Endothelial cell of umbilical vein (primary cell): Measurements from ENCODE around the gene PUS10. TPM values are rescaled to one million over a fixed set of nuclear protein-coding genes. Genes with fewer than 3 reads are reported as not detected.

ENCODE experiments used
- BruUV-seq: library from RNA; stranded (reverse); fragments of 400-500 nt; replicated peaks from 2 replicates; lab custom pipeline; 2021; lab: Mats Ljungman, UMichigan
- CTCF ChIA-PET: fragments of 300-600, 350-600 bp; sonication (Branson Sonifier 250); formaldehyde crosslinking; loops from one replicate; lab custom pipeline; 2021; ENCODE audit warnings: antibody characterized with exemption, inconsistent platforms; lab: Charles Lee
- POLR2A ChIA-PET: fragments of 300-600, 350-600 bp; sonication (Branson Sonifier 250); formaldehyde crosslinking; loops from one replicate; lab custom pipeline; 2021; ENCODE audit warnings: antibody characterized with exemption, inconsistent platforms; lab: Charles Lee
- DNase-seq: peaks from one replicate; pipeline ENCODE4 v3.0.0-alpha.2; 2011; ENCODE audit warnings: low read depth, low spot score
- FAIRE-seq: peaks from 2 replicates; lab custom pipeline; 2011; peaks lifted over from hg19 to GRCh38; lab: Jason Lieb, UNC
- H2AFZ ChIP-seq: 2 replicates; pipeline ENCODE4 v1.6.0; 2012; ENCODE audit warnings: low read depth, low read length, control low read depth, inconsistent platforms
- H3K27ac ChIP-seq: 2 replicates; pipeline ENCODE4 v1.5.1; 2011; ENCODE audit warnings: low read depth, mild to moderate bottlenecking, control low read depth, low read length, moderate library complexity; ENCODE audit not compliant: insufficient read depth
- H3K27me3 ChIP-seq, 2 experiments: 2 replicates each; pipeline versions ENCODE4 v1.6.0 to v1.6.1; 2011; ENCODE audit warnings: low read length in 2 of 2, mixed read lengths in 1 of 2; ENCODE audit not compliant: control insufficient read depth in 2 of 2, insufficient read depth in 2 of 2
- H3K36me3 ChIP-seq, 2 experiments: 2 replicates in 1 of 2; 3 replicates in 1 of 2; pipeline ENCODE4 v1.5.1; 2011; ENCODE audit warnings: low read length in 2 of 2, mild to moderate bottlenecking in 1 of 2, moderate library complexity in 1 of 2; ENCODE audit not compliant: control insufficient read depth in 2 of 2, insufficient read depth in 2 of 2; ENCODE audit errors: extremely low read depth in 1 of 2
- H3K4me1 ChIP-seq: 3 replicates; pipeline ENCODE4 v1.5.1; 2011; ENCODE audit warnings: mild to moderate bottlenecking, low read length; ENCODE audit not compliant: control insufficient read depth, insufficient read depth; ENCODE audit errors: extremely low read depth
- H3K4me2 ChIP-seq: 2 replicates; pipeline ENCODE4 v1.6.1; 2011; ENCODE audit warnings: low read length, control low read depth, mixed read lengths; ENCODE audit not compliant: insufficient read depth
- H3K4me3 ChIP-seq, 3 experiments: fragments of 200-600 bp in 1 of 3; sonication (generic), shearing (Covaris generic) in 1 of 3; replicated peaks in 1 of 3; 2 replicates each; pipeline ENCODE4 v1.5.1; 2011 to 2016; ENCODE audit warnings: control low read depth in 3 of 3, low read length in 3 of 3, mild to moderate bottlenecking in 2 of 3, inconsistent platforms in 1 of 3, low read depth in 1 of 3, moderate library complexity in 1 of 3; ENCODE audit not compliant: insufficient read depth in 1 of 3
- H3K79me2 ChIP-seq: 2 replicates; pipeline ENCODE4 v1.6.0; 2012; ENCODE audit warnings: low read length, inconsistent platforms; ENCODE audit not compliant: control insufficient read depth, insufficient read depth
- H3K9ac ChIP-seq: replicated peaks from 2 replicates; pipeline ENCODE3; 2011; ENCODE audit warnings: low read length, control low read depth; ENCODE audit not compliant: insufficient read depth; ENCODE audit errors: extremely low read depth
- H3K9me1 ChIP-seq: replicated peaks from 3 replicates; pipeline ENCODE4 v1.6.0; 2011; ENCODE audit warnings: mild to moderate bottlenecking, low read length; ENCODE audit not compliant: control insufficient read depth, insufficient read depth; ENCODE audit errors: extremely low read depth
- H3K9me3 ChIP-seq: replicated peaks from 2 replicates; pipeline ENCODE4 v1.5.1; 2012; ENCODE audit warnings: low read length, inconsistent platforms; ENCODE audit not compliant: control insufficient read depth, insufficient read depth
- H4K20me1 ChIP-seq: replicated peaks from 2 replicates; pipeline ENCODE3; 2011; ENCODE audit warnings: mild to moderate bottlenecking, low read length; ENCODE audit not compliant: control insufficient read depth, insufficient read depth; ENCODE audit errors: extremely low read depth
- EZH2 ChIP-seq: IDR thresholded peaks from 2 replicates; pipeline ENCODE4 v1.6.1; 2012; ENCODE audit warnings: borderline replicate concordance, low read depth, mild to moderate bottlenecking, moderate library complexity, low read length, inconsistent platforms; ENCODE audit not compliant: severe bottlenecking
- FOS ChIP-seq: IDR thresholded peaks from 2 replicates; pipeline ENCODE4 v1.6.1; 2011; ENCODE audit warnings: mild to moderate bottlenecking, low read length, moderate library complexity, borderline replicate concordance; ENCODE audit not compliant: insufficient read depth
- GATA2 ChIP-seq: IDR thresholded peaks from 2 replicates; pipeline ENCODE4 v1.7.0; 2011; ENCODE audit warnings: low read depth, mild to moderate bottlenecking, moderate library complexity, mixed read lengths, low read length; ENCODE audit not compliant: insufficient read length, insufficient read depth
- JUN ChIP-seq: IDR thresholded peaks from 2 replicates; pipeline ENCODE4 v1.6.1; 2011; ENCODE audit warnings: borderline replicate concordance, low read depth; ENCODE audit not compliant: insufficient read length, insufficient read depth
- MYC ChIP-seq: IDR thresholded peaks from one replicate; pipeline ENCODE4 v1.6.1; 2011; ENCODE audit warnings: mild to moderate bottlenecking, low read depth, low read length
- POLR2A ChIP-seq: IDR thresholded peaks from 2 replicates; pipeline ENCODE4 v1.6.1; 2012; ENCODE audit warnings: low read depth, mild to moderate bottlenecking, control low read depth, low read length
- POLR2AphosphoS5 ChIP-seq: IDR thresholded peaks from 2 replicates; pipeline ENCODE4 v1.6.1; 2012; ENCODE audit warnings: low read depth, mild to moderate bottlenecking, control low read depth, low read length, moderate library complexity; ENCODE audit not compliant: insufficient read depth
- dilution Hi-C: fragments of 300-500 bp; cut with MboI; formaldehyde crosslinking; loops from one replicate; pipeline ENCODE4 v1.15.0; 2019; ENCODE audit warnings: low sequenced_read_pairs; ENCODE audit not compliant: extremely low pct_ligation_motif_present
- intact Hi-C: fragments of 100-400 bp; cut with micrococcal nuclease; formaldehyde crosslinking; loops from one replicate; pipeline ENCODE4 v1.10.0; 2022
- polyA plus RNA-seq, 4 experiments: library from polyadenylated mRNA; depleted of rRNA in 3 of 4; stranded (reverse) in 3 of 4; unstranded in 1 of 4; fragments of >200 nt; gene quantifications; 2 replicates each; pipeline versions ENCODE4 v1.2.1 to v1.2.3, GENCODE V29; 2011 to 2012; ENCODE audit warnings: missing spikeins in 1 of 4
- total RNA-seq: library from RNA; stranded (reverse); gene quantifications from 2 replicates; pipeline ENCODE4 v1.2.3, GENCODE V29; 2021
- TF ChIP-seq, protein P1 (sequence below), 2 donors: IDR thresholded peaks; 1 replicate in 1 of 2; 2 replicates in 1 of 2; pipeline ENCODE4 v1.5.1; 2011; ENCODE audit warnings: low read length in 2 of 2, mild to moderate bottlenecking in 2 of 2, moderate library complexity in 2 of 2, control low read depth in 1 of 2, inconsistent platforms in 1 of 2, low read depth in 1 of 2; ENCODE audit not compliant: insufficient read depth in 1 of 2; ENCODE audit errors: extremely low read depth in 1 of 2
- TF ChIP-seq, protein P2 (sequence below): IDR thresholded peaks from 2 replicates; pipeline ENCODE4 v1.6.1; 2011; ENCODE audit not compliant: insufficient read depth, insufficient read length

Gene PUS10
- total and polyA plus RNA-seq, 2 donors (not counting 3 experiments of a cell fraction or from before 2014, with no cell fraction given) = 3.7 to 10.3 TPM

- Histone ChIP-seq H3K4me1 (peaks cover 23% of the 10 kb centered on the region), H3K27ac (no peak overlapping the region), H3K9me1 (no peaks in the 10 kb centered on the region), H4K20me1 (no peaks in the 10 kb centered on the region), H3K79me2 (peaks cover 41% of the 10 kb centered on the region), H3K4me3 (peak overlapping the region in 1 of 3 experiments; percentile 94), H3K9me3 (no peaks in the 10 kb centered on the region), H3K4me2 (peak overlapping the region; percentile 93), H3K9ac (peak overlapping the region; percentile 69), H2AFZ (no peak overlapping the region), H3K27me3 (no peaks in the 10 kb centered on the region), H3K36me3 (no peaks in the 10 kb centered on the region)
- ChIA-PET CTCF (interaction anchor here (1.0 kb wide), 1 partner anchor 17 kb away, joined by 4 read pairs; no protein-coding TSS in a partner anchor), POLR2A (no interaction called here)
- dilution Hi-C loops (no loop called here), intact Hi-C loops (loop anchor here (5.0 kb wide), 1 partner anchor 134 kb away; the partner anchor contains the start of gene REL)
- FAIRE-seq = peak; percentile 40
- no TSS peak for BruUV-seq
- no peak for DNase-seq
- TF ChIP-seq EZH2 = no peak
- no peak for TF ChIP-seq POLR2A
- no peak for TF ChIP-seq GATA2
- TF ChIP-seq, protein P1, sequence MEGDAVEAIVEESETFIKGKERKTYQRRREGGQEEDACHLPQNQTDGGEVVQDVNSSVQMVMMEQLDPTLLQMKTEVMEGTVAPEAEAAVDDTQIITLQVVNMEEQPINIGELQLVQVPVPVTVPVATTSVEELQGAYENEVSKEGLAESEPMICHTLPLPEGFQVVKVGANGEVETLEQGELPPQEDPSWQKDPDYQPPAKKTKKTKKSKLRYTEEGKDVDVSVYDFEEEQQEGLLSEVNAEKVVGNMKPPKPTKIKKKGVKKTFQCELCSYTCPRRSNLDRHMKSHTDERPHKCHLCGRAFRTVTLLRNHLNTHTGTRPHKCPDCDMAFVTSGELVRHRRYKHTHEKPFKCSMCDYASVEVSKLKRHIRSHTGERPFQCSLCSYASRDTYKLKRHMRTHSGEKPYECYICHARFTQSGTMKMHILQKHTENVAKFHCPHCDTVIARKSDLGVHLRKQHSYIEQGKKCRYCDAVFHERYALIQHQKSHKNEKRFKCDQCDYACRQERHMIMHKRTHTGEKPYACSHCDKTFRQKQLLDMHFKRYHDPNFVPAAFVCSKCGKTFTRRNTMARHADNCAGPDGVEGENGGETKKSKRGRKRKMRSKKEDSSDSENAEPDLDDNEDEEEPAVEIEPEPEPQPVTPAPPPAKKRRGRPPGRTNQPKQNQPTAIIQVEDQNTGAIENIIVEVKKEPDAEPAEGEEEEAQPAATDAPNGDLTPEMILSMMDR (IDR thresholded peaks at IDR 0.05; ENCODE audit: extremely low read depth in 1 of 2, insufficient read depth in 1 of 2, low read depth in 1 of 2, low read length in 2 of 2) = no peak
- TF ChIP-seq JUN = no peak
- TF ChIP-seq POLR2AphosphoS5 = no peak
- TF ChIP-seq, protein P2, sequence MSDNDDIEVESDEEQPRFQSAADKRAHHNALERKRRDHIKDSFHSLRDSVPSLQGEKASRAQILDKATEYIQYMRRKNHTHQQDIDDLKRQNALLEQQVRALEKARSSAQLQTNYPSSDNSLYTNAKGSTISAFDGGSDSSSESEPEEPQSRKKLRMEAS = no peak
- no peak for TF ChIP-seq MYC
- TF ChIP-seq FOS = no peak
Measured at GRCh38 chr2:61015976-61016375, 2.1 kb downstream of the PUS10 start.
